Uterus (tissue), 4 donors: Measurements from ENCODE around the gene PPP1R9A. TPM values are rescaled to one million over a fixed set of nuclear protein-coding genes. Genes with fewer than 3 reads are reported as not detected.
A peak's percentile ranks its signal among the peaks of the same experiment; 100 is the strongest.

Experiments
- DNase-seq, 2 donors: peaks; one replicate each; pipeline ENCODE4 v3.0.0-alpha.2; 2019 to 2020
- H3K27ac ChIP-seq, 2 donors: fragments of 200-600 bp; sonication (generic); 1 replicate in 1 of 2; 2 replicates in 1 of 2; pipeline ENCODE4 v1.5.1; 2016 to 2018
- H3K27me3 ChIP-seq, 2 donors: fragments of 200-600 bp; sonication (generic); one replicate each; pipeline ENCODE4 v1.5.1; 2018 to 2019; ENCODE audit warnings: control low read depth in 1 of 2
- H3K36me3 ChIP-seq, 2 donors: fragments of 200-600 bp; sonication (generic); one replicate each; pipeline ENCODE4 v1.5.1; 2019; ENCODE audit warnings: control low read depth in 1 of 2
- H3K4me1 ChIP-seq, 2 donors: fragments of 200-600 bp; sonication (generic); one replicate each; pipeline ENCODE4 v1.5.1; 2018 to 2019; ENCODE audit warnings: control low read depth in 1 of 2
- H3K4me3 ChIP-seq, 2 donors: fragments of 200-600 bp; sonication (generic); 1 replicate in 1 of 2; 2 replicates in 1 of 2; pipeline ENCODE4 v1.5.1; 2018 to 2019; ENCODE audit warnings: mild to moderate bottlenecking in 1 of 2
- H3K9me3 ChIP-seq, 2 donors: fragments of 200-600 bp; sonication (generic); one replicate each; pipeline ENCODE4 v1.5.1; 2019; ENCODE audit warnings: control low read depth in 1 of 2
- CTCF ChIP-seq, 4 experiments: fragments of 200-600 bp in 2 of 4; fragments of 450-650 bp in 2 of 4; sonication (generic) in 2 of 4; IDR thresholded peaks; one replicate each; pipeline ENCODE4 v1.5.1; 2016 to 2019; ENCODE audit warnings: antibody characterized with exemption in 4 of 4, mild to moderate bottlenecking in 2 of 4, moderate library complexity in 1 of 4
- POLR2A ChIP-seq, 2 donors: fragments of 450-650 bp; IDR thresholded peaks; one replicate each; pipeline ENCODE4 v1.6.1; 2016; ENCODE audit warnings: antibody characterized with exemption in 2 of 2, mild to moderate bottlenecking in 1 of 2, moderate library complexity in 1 of 2
- intact Hi-C: fragments of 100-400 bp; cut with DNase I; formaldehyde crosslinking; loops from one replicate; pipeline ENCODE4 v1.15.1; 2023; ENCODE audit warnings: low total_unique reads
- total RNA-seq, 4 donors: library from RNA; depleted of rRNA in 3 of 4; stranded (reverse); fragments of >200 nt in 3 of 4; gene quantifications; one replicate each; pipeline versions ENCODE4 v1.1.0 to v1.2.4, GENCODE V29; 2014 to 2023
- donor health status: DM: yes; HTN: yes; CAD: no.

Gene PPP1R9A
- total RNA-seq, 4 donors from 2014 or later: 5.3 to 39.6 (median 15.0) TPM

- Histone ChIP-seq H3K27ac (peak overlapping the region in 1 of 2 donors; percentile 2), H3K4me3 (no peak overlapping the region), H3K9me3 (no peaks in the 10 kb centered on the region), H3K36me3 (no peaks in the 10 kb centered on the region), H3K27me3 (no peaks in the 10 kb centered on the region), H3K4me1 (no peaks in the 10 kb centered on the region)
- no peak for DNase-seq
- intact Hi-C loops: no loop called here
- TF ChIP-seq CTCF (IDR thresholded peaks at IDR 0.05): no peak
- no peak for TF ChIP-seq POLR2A (IDR thresholded peaks at IDR 0.05)
Measured at GRCh38 chr7:95046494-95047240, 139.3 kb downstream of the PPP1R9A start.

GRCh38 chr7:95047291-95047690 is 139.9 kb downstream of the PPP1R9A start:
- no peak overlapping the region for H3K4me3 ChIP-seq
- no peaks in the 10 kb centered on the region for H3K36me3 ChIP-seq
- H3K4me1 ChIP-seq: no peaks in the 10 kb centered on the region
- intact Hi-C loops: no loop called here
- H3K9me3 ChIP-seq: no peaks in the 10 kb centered on the region
- TF ChIP-seq CTCF (IDR thresholded peaks at IDR 0.05): no peak
- TF ChIP-seq POLR2A (IDR thresholded peaks at IDR 0.05): no peak
- no peaks in the 10 kb centered on the region for H3K27me3 ChIP-seq
- DNase-seq: no peak
- H3K27ac ChIP-seq: peak overlapping the region in 1 of 2 donors; percentile 2

DNA sequence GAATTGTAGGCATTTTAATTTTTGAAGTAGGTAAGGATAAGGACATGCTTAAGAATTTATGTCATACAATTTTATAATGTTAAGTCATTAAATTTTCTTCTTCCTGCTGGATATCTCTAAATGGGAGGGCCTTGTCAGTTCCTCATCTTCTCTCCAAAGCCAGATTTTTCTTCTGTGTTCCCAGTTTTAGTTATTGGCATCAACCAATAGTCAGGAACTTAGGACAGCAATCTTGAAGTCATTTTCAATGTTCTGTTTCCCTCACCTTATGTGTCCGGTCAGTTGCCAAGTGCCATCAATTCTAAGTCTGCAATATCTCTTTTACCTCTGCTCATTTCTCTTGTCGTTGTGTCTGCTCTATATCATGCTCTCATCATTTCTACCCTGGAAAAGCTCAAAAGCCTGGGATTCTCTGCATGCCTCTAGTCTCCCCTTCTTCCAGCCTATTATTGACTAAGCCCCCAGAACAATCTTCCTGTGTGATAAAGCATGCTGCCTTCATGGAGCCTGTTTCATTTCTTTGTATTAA is 145.2 kb downstream of the PPP1R9A start:
- H3K27me3 ChIP-seq: no peaks in the 10 kb centered on the region
- no peaks in the 10 kb centered on the region for H3K36me3 ChIP-seq
- intact Hi-C loops: no loop called here
- no peak overlapping the region for H3K27ac ChIP-seq
- no peak for DNase-seq
- no peak overlapping the region for H3K4me3 ChIP-seq
- no peaks in the 10 kb centered on the region for H3K9me3 ChIP-seq
- no peaks in the 10 kb centered on the region for H3K4me1 ChIP-seq
- no peak for TF ChIP-seq CTCF (IDR thresholded peaks at IDR 0.05)
- no peak for TF ChIP-seq POLR2A (IDR thresholded peaks at IDR 0.05)

DNA sequence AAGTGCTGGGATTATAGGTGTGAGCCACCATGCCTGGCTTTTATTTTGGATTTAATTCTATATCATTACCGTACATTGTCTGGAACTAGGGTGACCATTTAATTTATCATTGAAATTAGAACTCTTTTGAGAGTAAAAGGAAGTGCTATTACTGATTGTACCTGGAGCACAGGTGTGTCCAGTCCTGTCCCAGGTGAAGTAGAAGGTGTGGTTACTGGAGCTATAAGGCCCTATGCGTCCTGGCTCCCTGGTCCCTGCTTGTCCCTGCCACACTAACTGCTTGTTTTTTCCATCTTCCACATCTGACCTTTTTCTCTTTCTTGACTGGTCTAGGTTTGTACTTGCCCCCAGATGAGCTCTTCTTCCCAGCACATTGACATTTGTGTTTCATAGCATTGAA is 147.0 kb downstream of the PPP1R9A start:
- Histone ChIP-seq H3K27ac (no peak overlapping the region), H3K27me3 (no peaks in the 10 kb centered on the region), H3K9me3 (no peaks in the 10 kb centered on the region), H3K4me3 (no peak overlapping the region), H3K4me1 (no peaks in the 10 kb centered on the region), H3K36me3 (no peaks in the 10 kb centered on the region)
- TF ChIP-seq CTCF (IDR thresholded peaks at IDR 0.05) (no peak), POLR2A (IDR thresholded peaks at IDR 0.05) (no peak)
- intact Hi-C loops: no loop called here
- DNase-seq: no peak

DNA sequence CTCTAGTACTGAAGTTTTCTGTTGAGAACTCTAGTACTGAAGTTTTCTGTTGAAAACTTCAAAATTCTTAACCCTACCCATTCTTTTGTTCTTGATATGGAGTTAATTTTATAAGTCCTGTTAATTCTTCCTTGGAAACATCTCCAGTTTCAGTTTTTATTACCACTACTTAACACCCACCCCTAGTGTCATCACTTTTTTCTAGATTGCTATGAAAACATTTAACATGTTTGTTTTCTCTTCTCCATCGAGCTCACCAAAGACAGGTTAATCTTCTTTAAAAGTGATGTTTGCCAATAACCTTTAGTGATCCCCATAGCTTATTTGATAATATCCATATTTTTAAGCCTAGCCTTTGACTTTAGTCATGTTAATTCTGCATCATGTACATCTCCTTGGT is 147.9 kb downstream of the PPP1R9A start:
- H3K4me1 ChIP-seq: no peaks in the 10 kb centered on the region
- intact Hi-C loops: no loop called here
- no peak for TF ChIP-seq CTCF (IDR thresholded peaks at IDR 0.05)
- TF ChIP-seq POLR2A (IDR thresholded peaks at IDR 0.05): no peak

More for the DNA sequence above, 147.9 kb downstream of the PPP1R9A start:
- Histone ChIP-seq H3K4me3 (no peak overlapping the region), H3K27ac (no peak overlapping the region), H3K27me3 (no peaks in the 10 kb centered on the region), H3K9me3 (no peaks in the 10 kb centered on the region), H3K36me3 (no peaks in the 10 kb centered on the region)
- DNase-seq: no peak
